Frontal cortex (tissue), 4 donors: Measurements from ENCODE around the gene TNFRSF25. TPM values are rescaled to one million over a fixed set of nuclear protein-coding genes. Genes with fewer than 3 reads are reported as not detected.
A peak's percentile ranks its signal among the peaks of the same experiment; 100 is the strongest.

ENCODE experiments used
- DNase-seq, 2 donors: peaks; one replicate each; pipeline ENCODE4 v3.0.0; 2012; ENCODE audit warnings: low spot score in 2 of 2
- FAIRE-seq: peaks from 2 replicates; lab custom pipeline; 2012; peaks lifted over from hg19 to GRCh38; lab: Jason Lieb, UNC
- total RNA-seq: library from RNA; depleted of rRNA; stranded (reverse); fragments of >200 nt; gene quantifications from one replicate; pipeline ENCODE4 v1.2.3, GENCODE V29; 2014
- donor health status: control.
- donor health status: control.
- donor health status: control.

The TNFRSF25 gene
- total RNA-seq, 1 donor from 2014 or later = 9.0 TPM

DNA sequence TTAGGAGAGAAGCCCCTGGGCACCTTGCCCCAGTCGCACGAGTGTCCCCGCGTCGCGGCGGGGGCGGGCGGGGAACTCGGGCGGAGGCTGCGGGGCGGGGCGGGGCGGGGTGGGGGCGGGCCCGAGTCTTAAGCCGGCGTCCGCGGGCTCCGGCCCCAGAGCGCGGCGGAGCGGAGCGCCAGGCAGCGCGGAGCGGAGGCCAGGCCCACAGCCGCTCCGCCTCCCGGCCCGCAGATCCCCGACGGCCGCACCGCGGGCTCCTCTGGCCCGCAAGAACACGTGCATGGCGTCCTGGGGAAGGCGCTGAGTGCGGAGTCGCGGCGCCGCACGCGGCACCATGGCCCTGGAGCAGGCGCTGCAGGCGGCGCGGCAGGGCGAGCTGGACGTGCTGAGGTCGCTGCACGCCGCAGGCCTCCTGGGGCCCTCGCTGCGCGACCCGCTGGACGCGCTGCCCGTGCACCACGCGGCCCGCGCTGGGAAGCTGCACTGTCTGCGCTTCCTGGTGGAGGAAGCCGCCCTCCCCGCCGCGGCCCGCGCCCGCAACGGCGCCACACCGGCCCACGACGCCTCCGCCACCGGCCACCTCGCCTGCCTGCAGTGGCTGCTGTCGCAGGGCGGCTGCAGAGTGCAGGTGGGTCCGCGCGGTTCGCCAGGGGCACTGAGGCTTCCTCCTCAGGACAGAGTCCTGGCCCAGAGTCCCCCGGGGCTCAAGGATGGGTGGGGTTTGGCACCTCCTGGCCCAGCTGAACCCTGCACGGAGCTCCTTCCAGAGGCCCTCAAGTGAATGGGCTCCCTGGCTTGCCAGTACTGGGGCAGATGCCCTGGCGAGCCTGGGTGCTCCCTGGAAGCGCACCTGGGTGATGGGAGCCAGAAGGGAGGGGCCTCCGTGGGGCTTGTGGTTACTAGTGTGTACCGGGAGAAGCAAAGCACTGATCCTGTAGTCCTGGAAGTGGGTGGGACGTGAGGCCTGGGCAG is 41.1 kb downstream of the TNFRSF25 start, which contains the start of gene ESPN:
ESPN (plus strand) TSS at position 158 of the 975 bp plus-strand sequence; CDS start at position 338, 180 bp downstream.
- FAIRE-seq (no peak), DNase-seq (no peak)

DNA sequence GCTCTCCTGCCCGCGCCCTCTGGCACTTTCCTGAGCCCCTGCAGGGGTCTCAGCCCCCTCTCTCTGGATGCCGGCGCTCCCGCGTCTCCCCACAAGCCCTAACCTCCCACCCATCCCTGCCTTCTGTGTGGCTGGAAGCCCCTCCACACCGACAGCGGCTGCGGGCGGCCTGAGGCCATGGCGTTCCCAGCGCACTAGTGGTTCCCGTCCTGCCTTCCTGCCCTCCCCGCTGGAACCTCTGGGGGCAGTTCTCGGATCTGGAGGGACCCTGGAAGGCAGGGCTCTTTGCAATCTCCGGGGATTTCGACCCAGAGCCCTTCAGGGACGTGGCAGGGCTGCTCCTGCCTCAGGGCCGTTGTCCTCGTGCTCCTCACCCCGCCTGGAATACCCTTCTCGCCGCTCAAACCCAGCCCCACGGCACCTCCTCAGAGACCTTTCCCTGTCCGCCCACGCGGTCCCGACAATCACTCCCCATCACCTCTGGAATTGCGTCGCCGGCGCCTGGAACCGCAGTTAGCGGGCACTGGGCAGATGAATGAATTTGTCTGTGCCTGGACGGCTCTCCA is 41.9 kb downstream of the TNFRSF25 start:
- FAIRE-seq (no peak), DNase-seq (no peak)

DNA sequence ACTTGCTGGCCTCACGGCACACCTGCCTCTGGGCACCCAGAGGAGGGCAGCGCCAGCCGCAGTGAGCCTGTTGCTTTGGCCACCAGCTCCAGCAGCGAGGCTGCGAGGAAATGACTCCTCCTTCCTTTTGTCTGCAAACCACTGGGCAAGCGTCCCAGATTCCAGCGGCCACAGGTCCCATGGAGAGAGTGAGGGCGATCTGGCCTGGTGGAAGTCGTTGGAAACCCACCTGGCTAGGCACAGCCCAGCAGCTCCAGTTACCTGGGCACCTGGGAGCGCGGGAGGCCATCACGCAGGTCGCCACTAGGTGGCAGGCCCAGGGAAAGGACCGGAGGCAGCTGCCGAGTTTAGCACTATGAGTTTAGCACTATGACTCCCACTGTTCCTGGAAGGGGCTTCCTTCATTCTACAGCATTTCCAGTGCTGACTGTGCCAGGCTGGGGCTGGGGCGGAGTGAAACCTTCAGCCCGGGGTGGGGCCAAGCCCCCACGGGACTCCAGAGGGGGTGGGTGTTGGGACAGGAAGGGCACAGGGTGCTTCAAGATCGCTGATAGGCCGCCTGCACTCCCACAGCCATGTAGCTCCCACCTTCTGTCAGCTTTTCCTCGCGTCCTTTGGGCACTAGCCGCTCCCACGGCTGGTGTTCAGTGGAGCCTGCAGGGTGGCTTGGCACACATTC is 42.5 kb downstream of the TNFRSF25 start:
- no peak for FAIRE-seq
- peak in 1 of 2 donors; percentile 67 for DNase-seq

DNA sequence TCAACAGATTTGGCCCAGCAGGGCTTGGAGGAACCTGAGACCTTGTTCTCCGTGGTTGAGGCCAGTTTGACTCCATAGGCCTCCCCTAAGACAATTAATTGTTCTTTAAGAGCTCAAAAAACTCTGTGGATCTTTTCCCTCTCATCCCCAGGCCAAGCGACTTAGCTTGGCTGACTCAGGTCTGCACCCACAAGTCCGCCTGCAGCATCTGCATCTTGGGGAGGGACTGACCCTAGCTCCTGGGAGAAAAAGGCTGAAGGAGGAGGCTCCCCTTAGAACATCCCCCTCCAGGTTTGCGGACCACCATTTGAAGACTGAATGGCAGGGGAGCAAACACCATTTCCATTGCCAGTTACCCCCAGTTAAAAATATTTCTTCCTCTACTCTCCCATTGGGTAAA is 44.7 kb downstream of the TNFRSF25 start:
- FAIRE-seq (no peak), DNase-seq (no peak)

DNA sequence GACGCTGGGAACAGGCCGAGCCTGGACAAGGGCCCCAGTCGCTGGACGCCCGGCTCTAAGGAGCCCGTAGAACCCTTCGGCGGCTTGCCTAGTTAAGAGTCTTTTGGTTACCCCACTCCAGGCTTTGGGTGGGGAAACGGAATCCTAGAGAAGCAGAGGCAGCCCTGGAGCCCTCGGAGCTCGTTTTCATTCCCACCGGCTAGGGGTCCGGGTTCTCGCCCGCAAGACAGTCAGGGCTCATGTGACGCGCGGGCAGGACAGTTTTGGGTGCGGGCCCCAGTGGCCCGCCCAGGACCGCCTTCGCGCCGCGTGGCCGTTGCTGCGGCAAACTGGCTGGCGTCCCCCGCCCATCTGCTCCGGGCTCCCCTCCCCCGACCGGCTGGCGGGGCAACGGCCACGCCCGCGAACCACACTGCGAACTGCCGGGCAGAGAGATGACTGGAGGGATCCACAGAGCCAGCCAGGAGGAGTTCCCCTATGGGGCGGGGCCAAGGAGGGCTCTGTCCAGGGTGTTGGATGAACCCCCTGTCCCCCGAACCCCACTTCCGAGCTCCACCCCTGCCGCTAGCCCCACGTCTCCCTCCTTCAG is 45.4 kb downstream of the TNFRSF25 start:
- DNase-seq = no peak
- no peak for FAIRE-seq

DNA sequence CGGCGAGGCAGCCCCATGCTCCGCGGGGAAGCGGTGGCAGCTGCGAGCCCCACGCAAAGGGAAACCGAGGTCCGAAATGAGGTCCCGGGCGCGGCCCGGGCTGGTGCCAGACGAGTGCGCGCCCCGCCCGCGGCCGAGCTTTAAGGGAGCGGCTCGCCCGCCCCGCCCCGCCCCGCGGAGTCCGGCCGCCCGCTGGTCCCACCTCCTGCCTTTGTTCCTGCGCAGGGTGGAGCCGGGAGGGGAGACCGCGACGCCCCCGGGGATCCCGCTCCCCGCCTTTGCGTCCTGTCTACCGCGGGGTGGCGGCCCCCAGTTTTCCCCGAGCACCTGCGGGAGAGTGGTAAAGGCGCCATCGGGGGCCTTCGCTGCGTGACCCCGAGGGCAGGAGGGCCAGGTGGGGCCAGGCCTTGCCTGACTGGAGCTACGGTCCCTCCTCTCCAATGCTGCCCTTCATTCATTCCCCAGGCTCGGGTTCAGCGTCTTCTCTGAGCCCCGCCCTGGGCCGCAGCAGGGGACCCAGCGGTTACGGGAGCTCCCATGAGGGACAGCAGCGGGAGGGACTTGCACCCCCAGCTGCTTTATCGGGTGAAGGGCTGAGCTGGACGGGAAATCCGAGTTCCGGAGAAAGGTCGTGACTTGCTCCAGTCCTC is 46.0 kb downstream of the TNFRSF25 start, which contains the start of gene HES2:
HES2 (minus strand) TSS at position 116 of the 650 bp plus-strand sequence; CDS start at position 17, 99 bp downstream.
- DNase-seq = peak; percentile 49 to 52
- no peak for FAIRE-seq

DNA sequence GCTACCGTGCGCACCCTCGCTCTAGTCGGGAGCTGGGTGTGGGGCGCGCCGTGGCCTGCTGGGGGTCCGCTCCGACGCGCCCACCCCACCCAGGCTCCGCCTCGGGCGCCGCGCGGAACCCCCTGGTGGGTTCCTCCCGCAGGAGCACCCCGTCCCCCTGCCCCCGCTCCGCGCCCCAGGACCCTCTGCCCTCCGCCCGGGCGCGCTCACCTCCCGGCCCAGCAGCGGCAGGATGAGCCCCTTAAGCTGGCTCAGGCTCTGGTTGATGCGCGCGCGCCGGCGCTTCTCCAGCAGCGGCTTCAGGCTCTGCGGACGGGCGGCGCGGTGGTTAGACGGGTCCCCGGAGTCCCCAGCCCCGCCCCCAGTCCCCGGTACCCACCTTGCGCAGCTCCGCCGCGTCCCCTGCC is 46.6 kb downstream of the TNFRSF25 start:
- DNase-seq (no peak), FAIRE-seq (no peak)

DNA sequence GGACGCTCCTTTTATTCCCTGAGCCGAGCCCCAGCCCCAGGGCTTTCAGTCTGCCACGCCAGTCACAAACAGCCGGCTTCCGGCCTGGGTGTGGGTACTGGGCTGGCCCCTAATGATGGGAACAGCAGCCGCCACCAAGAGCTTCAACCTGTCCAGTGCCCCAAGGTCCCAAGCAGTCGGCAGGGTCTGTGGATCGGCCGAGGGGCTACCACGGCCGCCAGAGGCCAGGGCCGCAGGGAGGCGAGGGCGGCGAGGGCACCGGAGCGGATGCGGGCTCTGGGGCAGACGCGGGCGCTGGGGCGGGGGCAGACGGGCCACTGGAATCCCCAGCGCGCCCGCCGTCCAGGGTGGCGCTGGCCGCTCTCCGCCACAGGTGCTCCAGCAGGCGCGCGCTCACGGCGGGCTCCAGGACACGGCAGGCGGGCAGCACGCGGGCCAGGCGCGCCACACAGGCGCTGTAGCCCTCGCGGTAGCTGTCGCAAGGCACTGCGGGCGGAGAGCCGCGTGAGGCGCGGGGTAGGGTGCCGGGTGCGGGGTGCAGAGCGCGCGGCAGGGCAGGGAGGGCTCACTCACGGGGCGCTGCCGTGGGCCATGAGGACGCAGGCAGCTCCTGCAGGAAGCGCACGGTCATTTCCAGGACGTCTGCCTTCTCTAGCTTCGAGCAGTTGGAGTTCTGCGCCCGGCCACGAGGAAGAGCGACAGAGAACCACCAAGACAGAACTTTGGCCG is 47.1 kb downstream of the TNFRSF25 start:
- DNase-seq (no peak), FAIRE-seq (no peak)

DNA sequence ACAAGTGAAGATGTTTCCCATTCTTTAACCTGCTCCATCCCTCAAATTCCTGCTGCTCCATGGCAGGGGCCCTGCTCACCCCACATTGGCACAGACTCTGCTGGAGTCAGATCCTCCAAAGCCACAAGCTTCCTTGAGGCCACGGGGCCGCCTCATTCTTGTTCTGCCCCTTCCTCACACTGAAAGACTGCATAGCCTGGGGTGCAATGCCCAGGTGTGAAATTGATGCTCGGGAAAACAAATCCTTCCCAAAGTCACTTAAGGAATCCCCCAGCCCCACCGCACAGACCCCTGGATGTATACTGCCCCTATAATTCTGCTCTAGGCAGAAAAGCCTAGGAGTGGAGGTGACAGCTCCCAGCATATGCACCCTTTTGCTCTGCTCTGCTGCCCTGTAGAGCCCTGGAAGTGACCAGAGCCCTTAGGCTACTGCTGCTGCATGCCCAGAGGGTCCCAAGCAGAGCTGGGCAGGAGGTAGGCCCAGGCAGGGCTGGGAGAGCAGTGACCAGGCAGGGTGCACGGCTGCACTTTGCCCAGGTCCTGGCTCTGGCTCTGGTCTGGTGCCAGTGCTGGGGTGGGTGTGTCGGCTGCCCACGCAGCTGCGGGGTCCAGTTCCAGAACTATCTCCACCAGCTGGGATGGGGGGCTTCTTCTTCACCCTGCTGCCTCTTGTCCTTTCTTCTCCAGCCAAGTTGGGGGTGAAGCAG is 47.9 kb downstream of the TNFRSF25 start:
- DNase-seq (no peak), FAIRE-seq (no peak)

DNA sequence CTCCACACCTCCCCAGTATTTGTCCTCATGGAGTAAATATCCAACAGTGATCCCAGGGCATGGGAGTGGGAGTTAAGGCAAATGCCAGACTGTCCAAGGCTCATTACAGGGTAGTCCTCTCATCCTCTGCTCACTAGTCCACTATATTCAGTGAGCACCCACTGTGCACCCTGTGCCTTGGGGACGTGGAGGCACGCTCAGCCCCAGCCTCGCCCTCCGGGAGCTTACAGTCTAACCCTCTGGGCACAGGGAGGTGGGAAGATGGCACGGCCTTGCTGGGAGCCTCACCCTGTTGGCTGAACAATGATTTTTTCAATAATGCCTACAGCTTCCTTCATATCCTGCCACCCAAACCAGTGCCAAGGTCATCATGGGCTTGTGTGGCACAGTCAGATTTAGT is 49.1 kb downstream of the TNFRSF25 start:
- FAIRE-seq (no peak), DNase-seq (no peak)

DNA sequence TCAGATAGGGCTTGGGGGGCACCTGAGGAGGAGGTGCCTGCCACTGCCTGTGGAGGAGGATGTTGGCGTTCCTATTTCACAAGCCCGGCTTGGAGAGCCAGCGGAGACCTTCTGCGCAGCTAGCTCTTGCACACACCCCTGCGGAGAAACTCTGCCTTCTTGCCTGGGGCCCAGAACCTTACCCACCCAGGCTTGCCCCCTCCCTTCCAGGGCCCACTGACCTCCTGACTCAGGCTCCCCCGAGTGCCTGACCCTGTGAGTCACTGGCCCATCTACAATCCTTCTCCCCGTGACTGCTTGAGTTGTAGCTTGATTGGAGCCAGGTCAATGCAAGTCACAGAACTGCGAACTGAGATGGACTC is 49.7 kb downstream of the TNFRSF25 start:
- no peak for DNase-seq
- FAIRE-seq = no peak

DNA sequence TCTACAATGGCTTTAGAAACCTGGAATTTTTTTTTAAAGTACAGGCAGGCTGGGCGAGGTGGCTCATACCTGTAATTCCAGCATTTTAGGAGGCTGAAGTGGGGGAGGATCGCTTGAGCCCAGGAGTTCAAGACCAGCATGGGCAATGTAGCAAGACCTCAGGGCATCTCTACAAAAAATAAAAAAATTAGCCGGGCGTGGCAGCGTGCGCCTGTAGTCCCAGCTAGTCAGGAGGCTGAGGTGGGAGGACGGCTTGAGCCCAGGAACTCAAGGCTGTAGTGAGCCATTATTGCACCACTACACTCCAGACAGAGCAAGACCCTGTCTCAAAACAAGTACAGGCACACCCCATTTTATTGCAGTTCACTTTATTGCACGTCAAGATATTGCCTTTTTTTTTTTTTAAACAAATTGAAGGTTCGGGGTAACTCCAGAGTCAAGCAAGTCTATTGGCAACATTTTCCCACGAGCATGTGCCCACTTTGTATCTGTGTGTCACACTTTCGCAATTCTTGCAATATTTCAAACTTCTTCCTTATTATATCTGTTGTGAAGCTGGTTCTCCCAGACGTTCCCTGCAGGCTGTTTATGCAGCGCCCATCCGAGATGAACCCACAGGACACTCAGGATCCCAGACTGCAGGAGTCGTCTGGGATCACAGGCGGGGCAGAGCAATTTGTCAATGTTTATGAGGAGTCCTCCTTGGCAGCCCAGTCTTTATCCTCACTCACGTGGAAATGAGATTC is 50.9 kb downstream of the TNFRSF25 start:
- DNase-seq (no peak), FAIRE-seq (no peak)

DNA sequence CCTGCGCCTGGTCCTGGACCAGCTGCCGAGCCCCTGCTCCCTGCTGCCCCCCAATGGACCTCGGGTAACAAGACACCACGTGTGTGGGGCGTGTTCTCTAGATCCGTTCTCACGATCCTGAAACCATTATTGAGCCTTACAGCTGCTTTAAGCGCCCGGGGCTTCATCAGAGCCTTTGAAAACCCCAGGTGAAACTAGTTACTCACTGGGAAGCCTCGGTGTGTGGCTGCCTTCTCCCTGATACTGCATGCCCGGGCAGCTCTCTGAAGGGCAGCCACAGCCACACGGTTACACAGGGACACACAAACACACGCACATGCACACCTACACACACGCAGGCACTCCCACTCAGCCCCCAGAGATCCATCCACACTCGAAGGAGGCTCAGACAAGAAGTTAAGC is 51.5 kb downstream of the TNFRSF25 start:
- DNase-seq (peak in 1 of 2 donors; percentile 37), FAIRE-seq (no peak)

DNA sequence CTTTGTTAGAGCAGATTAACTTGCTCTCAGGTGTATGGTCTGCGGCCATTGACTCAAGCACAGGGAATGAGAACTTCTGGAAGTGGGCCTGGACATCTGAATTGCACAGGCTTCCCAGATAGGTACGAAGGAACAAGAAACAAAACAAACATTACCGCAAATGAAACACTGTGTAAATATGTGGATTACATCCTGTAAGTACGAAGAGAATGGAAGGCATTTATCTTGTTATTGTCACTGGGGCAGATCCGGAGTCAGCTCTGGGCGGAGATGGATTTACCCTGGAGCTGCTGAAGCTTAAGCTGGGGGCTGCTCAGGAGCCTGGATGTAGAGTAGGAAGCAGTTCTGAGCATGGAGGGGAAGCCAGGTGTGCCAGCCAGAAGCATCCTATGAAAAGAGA is 53.1 kb downstream of the TNFRSF25 start:
- FAIRE-seq = no peak
- no peak for DNase-seq
